ENCODE measurements around the gene HIF3A. TPM values are rescaled to one million over a fixed set of nuclear protein-coding genes. Genes with fewer than 3 reads are reported as not detected.
"Not testable (repeated sequence)": the region's sequence is repeated elsewhere in the genome, so short reads cannot be mapped to it uniquely, and the experiment has no call there.

The HIF3A gene
- total RNA-seq, 2 experiments from 2014 or later, result not detected

GRCh38 chr19:46311444-46311843, 14.6 kb downstream of the HIF3A start:
- H3K4me3 Mint-ChIP-seq, result no peak overlapping the region
- CTCF ChIA-PET, result no interaction called here
- no peaks in the 10 kb centered on the region for H3K4me1 Mint-ChIP-seq
- peaks cover 2% of the 10 kb centered on the region for H3K36me3 Mint-ChIP-seq (ENCODE audit: low read depth)
- POLR2A ChIA-PET, result interaction anchor here (0.6 kb wide), 1 partner anchor 1677 kb away, joined by 3 read pairs; no protein-coding TSS in a partner anchor
- no peak for DNase-seq
- ATAC-seq, result no peak
- no peaks in the 10 kb centered on the region for H3K27me3 Mint-ChIP-seq
- H3K9me3 Mint-ChIP-seq (ENCODE audit: low read depth), result peaks cover 7% of the 10 kb centered on the region
- intact Hi-C loops (cut with DNase I, micrococcal nuclease), result no loop called here
- no peak overlapping the region for H3K27ac Mint-ChIP-seq

GRCh38 chr19:46313540-46314469, 17.0 kb downstream of the HIF3A start:
- H3K9me3 Mint-ChIP-seq (ENCODE audit: low read depth); DNase-seq; H3K27ac Mint-ChIP-seq; POLR2A ChIA-PET; H3K4me3 Mint-ChIP-seq; H3K27me3 Mint-ChIP-seq; H3K4me1 Mint-ChIP-seq; ATAC-seq; intact Hi-C loops (cut with DNase I, micrococcal nuclease); H3K36me3 Mint-ChIP-seq (ENCODE audit: low read depth): not testable (repeated sequence)
- CTCF ChIA-PET, result interaction anchor here (0.6 kb wide), 1 partner anchor 221 kb away, joined by 3 read pairs; no protein-coding TSS in a partner anchor

- DNase-seq (no peak), ATAC-seq (no peak)
- POLR2A ChIA-PET, result no interaction called here
- Mint-ChIP-seq H3K36me3 (ENCODE audit: low read depth) (no peaks in the 10 kb centered on the region), H3K4me1 (no peaks in the 10 kb centered on the region), H3K4me3 (no peak overlapping the region), H3K27ac (no peak overlapping the region), H3K27me3 (no peaks in the 10 kb centered on the region), H3K9me3 (ENCODE audit: low read depth) (no peaks in the 10 kb centered on the region)
- CTCF ChIA-PET, result interaction anchor here (0.7 kb wide), 1 partner anchor 291 kb away, joined by 3 read pairs; no protein-coding TSS in a partner anchor
- intact Hi-C loops (cut with DNase I, micrococcal nuclease), result no loop called here
Observed at GRCh38 chr19:46317339-46317738, 20.5 kb downstream of the HIF3A start.

GRCh38 chr19:46319613-46320012, 22.8 kb downstream of the HIF3A start:
- CTCF ChIA-PET, result no interaction called here
- POLR2A ChIA-PET, result no interaction called here
- H3K27me3 Mint-ChIP-seq, result no peaks in the 10 kb centered on the region
- no peaks in the 10 kb centered on the region for H3K4me1 Mint-ChIP-seq
- H3K4me3 Mint-ChIP-seq, result no peak overlapping the region
- DNase-seq (no peak), ATAC-seq (no peak)
- H3K27ac Mint-ChIP-seq, result no peak overlapping the region
- H3K9me3 Mint-ChIP-seq (ENCODE audit: low read depth), result no peaks in the 10 kb centered on the region
- intact Hi-C loops (cut with DNase I, micrococcal nuclease), result no loop called here
- no peaks in the 10 kb centered on the region for H3K36me3 Mint-ChIP-seq (ENCODE audit: low read depth)

- POLR2A ChIA-PET, result no interaction called here
- no peak overlapping the region for H3K27ac Mint-ChIP-seq
- H3K27me3 Mint-ChIP-seq, result no peaks in the 10 kb centered on the region
- intact Hi-C loops (cut with DNase I, micrococcal nuclease), result no loop called here
- H3K4me1 Mint-ChIP-seq, result no peaks in the 10 kb centered on the region
- H3K36me3 Mint-ChIP-seq (ENCODE audit: low read depth), result no peaks in the 10 kb centered on the region
- H3K4me3 Mint-ChIP-seq, result no peak overlapping the region
- DNase-seq (no peak), ATAC-seq (no peak)
- peaks cover 4% of the 10 kb centered on the region for H3K9me3 Mint-ChIP-seq (ENCODE audit: low read depth)
- CTCF ChIA-PET, result interaction anchor here (0.6 to 0.7 kb wide), 2 partner anchors 17 to 528 kb away, joined by 3 read pairs; no protein-coding TSS in a partner anchor
Observed at GRCh38 chr19:46320559-46320958, 23.7 kb downstream of the HIF3A start.

GRCh38 chr19:46321653-46322052, 24.8 kb downstream of the HIF3A start:
- no peak overlapping the region for H3K4me3 Mint-ChIP-seq
- no peaks in the 10 kb centered on the region for H3K4me1 Mint-ChIP-seq
- H3K9me3 Mint-ChIP-seq (ENCODE audit: low read depth), result peaks cover 13% of the 10 kb centered on the region
- no peaks in the 10 kb centered on the region for H3K27me3 Mint-ChIP-seq
- no peaks in the 10 kb centered on the region for H3K36me3 Mint-ChIP-seq (ENCODE audit: low read depth)
- H3K27ac Mint-ChIP-seq, result no peak overlapping the region
- ChIA-PET CTCF (interaction anchor here (0.6 kb wide), 1 partner anchor 42 kb away, joined by 3 read pairs; no protein-coding TSS in a partner anchor), POLR2A (no interaction called here)
- no peak for DNase-seq
- intact Hi-C loops (cut with DNase I, micrococcal nuclease), result no loop called here
- ATAC-seq, result no peak

- H3K4me1 Mint-ChIP-seq, result not testable (repeated sequence)
Observed at GRCh38 chr19:46323227-46323626, 26.4 kb downstream of the HIF3A start.

GRCh38 chr19:46324277-46324676, 27.4 kb downstream of the HIF3A start:
- CTCF ChIA-PET, result no interaction called here
- Mint-ChIP-seq H3K27ac (no peak overlapping the region), H3K36me3 (ENCODE audit: low read depth) (peaks cover 5% of the 10 kb centered on the region), H3K27me3 (no peaks in the 10 kb centered on the region), H3K4me1 (no peaks in the 10 kb centered on the region), H3K4me3 (no peak overlapping the region), H3K9me3 (ENCODE audit: low read depth) (peaks cover 23% of the 10 kb centered on the region)
- no peak for ATAC-seq
- POLR2A ChIA-PET, result no interaction called here
- intact Hi-C loops (cut with DNase I, micrococcal nuclease), result no loop called here
- DNase-seq, result no peak

More at GRCh38 chr19:46323227-46323626, 26.4 kb downstream of the HIF3A start:
- H3K27me3 Mint-ChIP-seq; H3K4me3 Mint-ChIP-seq; CTCF ChIA-PET; intact Hi-C loops (cut with DNase I, micrococcal nuclease); DNase-seq; H3K27ac Mint-ChIP-seq; POLR2A ChIA-PET; H3K36me3 Mint-ChIP-seq (ENCODE audit: low read depth); ATAC-seq: not testable (repeated sequence)
- H3K9me3 Mint-ChIP-seq (ENCODE audit: low read depth), result peaks cover 18% of the 10 kb centered on the region

- Mint-ChIP-seq H3K27me3 (peaks cover 6% of the 10 kb centered on the region), H3K27ac (no peak overlapping the region), H3K4me3 (no peak overlapping the region), H3K4me1 (no peaks in the 10 kb centered on the region), H3K36me3 (ENCODE audit: low read depth) (peaks cover 7% of the 10 kb centered on the region), H3K9me3 (ENCODE audit: low read depth) (peaks cover 26% of the 10 kb centered on the region)
- intact Hi-C loops (cut with DNase I, micrococcal nuclease), result no loop called here
- no peak for DNase-seq
- no peak for ATAC-seq
- CTCF ChIA-PET, result no interaction called here
- POLR2A ChIA-PET, result no interaction called here
Observed at GRCh38 chr19:46326608-46327007, 29.8 kb downstream of the HIF3A start.

- H3K27ac Mint-ChIP-seq, result no peak overlapping the region
- ATAC-seq, result no peak
- CTCF ChIA-PET, result interaction anchor here (1.1 kb wide), 1 partner anchor 39 kb away, joined by 4 read pairs; no protein-coding TSS in a partner anchor
- H3K27me3 Mint-ChIP-seq, result peaks cover 6% of the 10 kb centered on the region
- no peak for DNase-seq
- H3K4me1 Mint-ChIP-seq, result no peaks in the 10 kb centered on the region
- intact Hi-C loops (cut with DNase I, micrococcal nuclease), result no loop called here
- POLR2A ChIA-PET, result no interaction called here
- H3K4me3 Mint-ChIP-seq, result no peak overlapping the region
- peaks cover 26% of the 10 kb centered on the region for H3K9me3 Mint-ChIP-seq (ENCODE audit: low read depth)
- peaks cover 7% of the 10 kb centered on the region for H3K36me3 Mint-ChIP-seq (ENCODE audit: low read depth)
Observed at GRCh38 chr19:46328079-46328478, 31.2 kb downstream of the HIF3A start.

- CTCF ChIA-PET, result no interaction called here
- H3K36me3 Mint-ChIP-seq (ENCODE audit: low read depth), result peaks cover 7% of the 10 kb centered on the region
- H3K4me1 Mint-ChIP-seq, result no peaks in the 10 kb centered on the region
- intact Hi-C loops (cut with DNase I, micrococcal nuclease), result no loop called here
- peaks cover 6% of the 10 kb centered on the region for H3K27me3 Mint-ChIP-seq
- H3K4me3 Mint-ChIP-seq, result no peak overlapping the region
- POLR2A ChIA-PET, result no interaction called here
- ATAC-seq (no peak), DNase-seq (no peak)
- H3K9me3 Mint-ChIP-seq (ENCODE audit: low read depth), result peaks cover 24% of the 10 kb centered on the region
- no peak overlapping the region for H3K27ac Mint-ChIP-seq
Observed at GRCh38 chr19:46330319-46330918, 33.6 kb downstream of the HIF3A start.

GRCh38 chr19:46337487-46337886, 40.6 kb downstream of the HIF3A start:
- ATAC-seq (no peak), DNase-seq (no peak)
- H3K9me3 Mint-ChIP-seq (ENCODE audit: low read depth), result no peaks in the 10 kb centered on the region
- no peaks in the 10 kb centered on the region for H3K27me3 Mint-ChIP-seq
- no peak overlapping the region for H3K4me3 Mint-ChIP-seq
- no peak overlapping the region for H3K27ac Mint-ChIP-seq
- H3K36me3 Mint-ChIP-seq (ENCODE audit: low read depth), result no peaks in the 10 kb centered on the region
- H3K4me1 Mint-ChIP-seq, result no peaks in the 10 kb centered on the region
- intact Hi-C loops (cut with DNase I, micrococcal nuclease), result no loop called here
- POLR2A ChIA-PET, result no interaction called here
- CTCF ChIA-PET, result interaction anchor here (0.6 to 1.4 kb wide), 2 partner anchors 9 to 16 kb away, joined by 3 to 5 read pairs; partner anchors contain the start of gene PPP5C
